WTC11 (cell line): ENCODE results near the gene CRYGC. TPM values are rescaled to one million over a fixed set of nuclear protein-coding genes. Genes with fewer than 3 reads are reported as not detected.

ENCODE experiments used
- ATAC-seq: fragments of 200-7000 bp; cut with Tn5 transposase; 2 replicates; pipeline ENCODE4 v1.10.0; 2021; ENCODE audit warnings: mild to moderate bottlenecking, moderate library complexity
- CTCF ChIA-PET: fragments of 300-600 bp; sonication (Branson Sonifier 250); formaldehyde crosslinking; loops from one replicate; lab custom pipeline; 2021; ENCODE audit warnings: antibody characterized with exemption; lab: Charles Lee
- POLR2A ChIA-PET: fragments of 350-600 bp; sonication (Branson Sonifier 250); formaldehyde crosslinking; loops from one replicate; lab custom pipeline; 2021; ENCODE audit warnings: antibody characterized with exemption; lab: Charles Lee
- DNase-seq: peaks from one replicate; pipeline ENCODE4 v3.0.0; 2021; ENCODE audit warnings: low spot score
- H3K27ac Mint-ChIP-seq: 2 replicates; pipeline ENCODE4 v1.8.0; 2021; ENCODE audit warnings: mixed read lengths
- H3K27me3 Mint-ChIP-seq: 2 replicates; pipeline ENCODE4 v1.8.0; 2021; ENCODE audit warnings: low read depth, mild to moderate bottlenecking, moderate library complexity, mixed read lengths
- H3K36me3 Mint-ChIP-seq: 2 replicates; pipeline ENCODE4 v1.8.0; 2021; ENCODE audit warnings: mixed read lengths
- H3K4me1 Mint-ChIP-seq: 2 replicates; pipeline ENCODE4 v1.8.0; 2022; ENCODE audit warnings: mixed read lengths
- H3K4me3 Mint-ChIP-seq: 2 replicates; pipeline ENCODE4 v1.8.0; 2021; ENCODE audit warnings: mild to moderate bottlenecking, moderate library complexity, mixed read lengths
- H3K9me3 Mint-ChIP-seq: 2 replicates; pipeline ENCODE4 v1.8.0; 2021; ENCODE audit warnings: mixed read lengths
- CREM ChIP-seq: sonication (generic); formaldehyde crosslinking; IDR thresholded peaks from 2 replicates; pipeline ENCODE4 v1.8.1; 2022; ENCODE audit warnings: mild to moderate bottlenecking, missing genetic modification reagents, moderate library complexity
- ELF4 ChIP-seq: sonication (generic); formaldehyde crosslinking; IDR thresholded peaks from 2 replicates; pipeline ENCODE4 v1.8.1; 2022; ENCODE audit warnings: low read depth, mild to moderate bottlenecking, moderate library complexity, missing genetic modification reagents
- ETV6 ChIP-seq: sonication (generic); formaldehyde crosslinking; IDR thresholded peaks from 2 replicates; pipeline ENCODE4 v1.8.1; 2022; ENCODE audit warnings: mild to moderate bottlenecking, missing genetic modification reagents
- MYBL2 ChIP-seq: sonication (generic); formaldehyde crosslinking; IDR thresholded peaks from 2 replicates; pipeline ENCODE4 v1.8.1; 2023; ENCODE audit warnings: mild to moderate bottlenecking, moderate library complexity, missing genetic modification reagents
- NR1H2 ChIP-seq: sonication (generic); formaldehyde crosslinking; IDR thresholded peaks from 2 replicates; pipeline ENCODE4 v1.9.0; 2021; ENCODE audit warnings: mild to moderate bottlenecking, moderate library complexity, missing genetic modification reagents
- NR2C2 ChIP-seq: sonication (generic); formaldehyde crosslinking; IDR thresholded peaks from 2 replicates; pipeline ENCODE4 v1.8.0; 2022; ENCODE audit warnings: mild to moderate bottlenecking, missing genetic modification reagents
- RELA ChIP-seq: sonication (generic); formaldehyde crosslinking; IDR thresholded peaks from 2 replicates; pipeline ENCODE4 v1.8.1; 2022; ENCODE audit warnings: missing genetic modification reagents, mild to moderate bottlenecking, borderline replicate concordance
- RORB ChIP-seq: fragments of 250-450 bp; sonication (Bioruptor Pico); IDR thresholded peaks from 2 replicates; pipeline ENCODE4 v1.9.0; 2021; ENCODE audit warnings: mild to moderate bottlenecking
- SMAD4 ChIP-seq: sonication (generic); formaldehyde crosslinking; IDR thresholded peaks from 2 replicates; pipeline ENCODE4 v1.8.0; 2022; ENCODE audit warnings: mild to moderate bottlenecking, missing genetic modification reagents
- TEAD1 ChIP-seq: sonication (generic); formaldehyde crosslinking; IDR thresholded peaks from 2 replicates; pipeline ENCODE4 v1.8.0; 2022; ENCODE audit warnings: mild to moderate bottlenecking, missing genetic modification reagents
- TEAD4 ChIP-seq: sonication (generic); formaldehyde crosslinking; IDR thresholded peaks from 2 replicates; pipeline ENCODE4 v1.8.0; 2022; ENCODE audit warnings: mild to moderate bottlenecking, missing genetic modification reagents
- TP53 ChIP-seq: sonication (generic); formaldehyde crosslinking; IDR thresholded peaks from 2 replicates; pipeline ENCODE4 v1.8.1; 2023; ENCODE audit warnings: mild to moderate bottlenecking, missing genetic modification reagents
- total RNA-seq: library from RNA; stranded (reverse); gene quantifications from 3 replicates; pipeline ENCODE4 v1.2.3, GENCODE V29; 2021
- TF ChIP-seq, protein P1 (sequence below): sonication (generic); formaldehyde crosslinking; IDR thresholded peaks from 2 replicates; pipeline ENCODE4 v1.8.0; 2022; ENCODE audit warnings: mild to moderate bottlenecking, missing genetic modification reagents
- TF ChIP-seq, protein P2 (sequence below): sonication (generic); formaldehyde crosslinking; IDR thresholded peaks from 2 replicates; pipeline ENCODE4 v1.8.1; 2023; ENCODE audit warnings: mild to moderate bottlenecking, missing genetic modification reagents, borderline replicate concordance
- TF ChIP-seq, protein P3 (sequence below): sonication (generic); formaldehyde crosslinking; IDR thresholded peaks from 2 replicates; pipeline ENCODE4 v1.8.0; 2022; ENCODE audit warnings: mild to moderate bottlenecking, missing genetic modification reagents
- TF ChIP-seq, protein P4 (sequence below): sonication (generic); formaldehyde crosslinking; IDR thresholded peaks from 2 replicates; pipeline ENCODE4 v1.8.1; 2023; ENCODE audit warnings: mild to moderate bottlenecking, missing genetic modification reagents
- TF ChIP-seq, protein P5 (sequence below): fragments of 250-450 bp; sonication (Bioruptor Pico); IDR thresholded peaks from 2 replicates; pipeline ENCODE4 v1.9.0; 2021; ENCODE audit warnings: mild to moderate bottlenecking
- TF ChIP-seq, protein P6 (sequence below): fragments of 200-600 bp; IDR thresholded peaks from 2 replicates; pipeline ENCODE4 v1.8.0; 2022; ENCODE audit warnings: antibody characterized with exemption
- TF ChIP-seq, protein P7 (sequence below): sonication (generic); formaldehyde crosslinking; IDR thresholded peaks from 2 replicates; pipeline ENCODE4 v1.8.1; 2022; ENCODE audit warnings: missing genetic modification reagents, borderline replicate concordance
- TF ChIP-seq, protein P8 (sequence below): sonication (generic); formaldehyde crosslinking; IDR thresholded peaks from 2 replicates; pipeline ENCODE4 v1.8.1; 2022; ENCODE audit warnings: low read depth, mild to moderate bottlenecking, moderate library complexity, missing genetic modification reagents, borderline replicate concordance
- TF ChIP-seq, protein P9 (sequence below): fragments of 250-450 bp; sonication (Bioruptor Pico); conservative IDR thresholded peaks from 2 replicates; pipeline ENCODE4 v1.9.0; 2021; ENCODE audit warnings: mild to moderate bottlenecking

The CRYGC gene
- total RNA-seq, 1 experiment from 2014 or later: not detected

DNA sequence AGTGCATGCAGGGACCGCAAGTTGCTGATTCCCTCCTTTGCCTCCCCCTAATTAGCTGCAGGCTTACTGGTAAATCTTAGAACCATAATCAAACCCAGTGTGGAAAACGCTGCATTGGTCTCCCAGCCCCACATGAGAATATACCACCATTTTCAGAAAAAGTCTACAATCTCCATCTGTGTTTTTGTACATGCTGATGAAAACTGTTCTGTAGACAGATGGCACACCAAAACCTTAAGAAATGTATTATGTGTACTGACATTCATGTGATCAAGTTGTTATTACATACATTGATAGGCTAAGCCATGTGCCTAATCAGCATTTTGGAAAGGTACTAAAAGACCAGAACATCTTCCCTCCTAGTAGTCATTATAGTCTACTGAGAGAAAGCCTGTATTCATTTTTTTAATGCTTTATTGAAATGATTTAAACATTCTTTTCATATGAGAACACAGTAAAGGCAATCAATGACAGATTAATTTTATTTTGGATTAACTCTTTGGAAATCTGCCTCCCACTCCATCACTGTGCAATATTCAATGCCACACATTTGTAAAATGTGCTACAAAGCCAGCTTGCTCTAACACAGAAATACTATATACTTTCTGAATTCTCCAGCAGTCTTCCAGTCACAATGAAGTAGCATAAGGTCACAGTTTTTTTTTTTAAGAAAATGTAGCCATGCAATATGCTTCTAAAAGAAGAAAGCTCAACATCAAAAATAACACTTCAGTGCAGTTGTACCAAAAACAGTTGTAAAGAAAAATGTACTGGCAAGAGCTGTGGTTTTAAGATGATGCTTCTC lies 35.5 kb upstream of the CRYGC start (continued):
- no peak for TF ChIP-seq NR2C2 (CRISPR knock-in tag)
- TF ChIP-seq, protein P1, sequence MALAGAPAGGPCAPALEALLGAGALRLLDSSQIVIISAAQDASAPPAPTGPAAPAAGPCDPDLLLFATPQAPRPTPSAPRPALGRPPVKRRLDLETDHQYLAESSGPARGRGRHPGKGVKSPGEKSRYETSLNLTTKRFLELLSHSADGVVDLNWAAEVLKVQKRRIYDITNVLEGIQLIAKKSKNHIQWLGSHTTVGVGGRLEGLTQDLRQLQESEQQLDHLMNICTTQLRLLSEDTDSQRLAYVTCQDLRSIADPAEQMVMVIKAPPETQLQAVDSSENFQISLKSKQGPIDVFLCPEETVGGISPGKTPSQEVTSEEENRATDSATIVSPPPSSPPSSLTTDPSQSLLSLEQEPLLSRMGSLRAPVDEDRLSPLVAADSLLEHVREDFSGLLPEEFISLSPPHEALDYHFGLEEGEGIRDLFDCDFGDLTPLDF (CRISPR knock-in tag): no peak
- TF ChIP-seq, protein P2, sequence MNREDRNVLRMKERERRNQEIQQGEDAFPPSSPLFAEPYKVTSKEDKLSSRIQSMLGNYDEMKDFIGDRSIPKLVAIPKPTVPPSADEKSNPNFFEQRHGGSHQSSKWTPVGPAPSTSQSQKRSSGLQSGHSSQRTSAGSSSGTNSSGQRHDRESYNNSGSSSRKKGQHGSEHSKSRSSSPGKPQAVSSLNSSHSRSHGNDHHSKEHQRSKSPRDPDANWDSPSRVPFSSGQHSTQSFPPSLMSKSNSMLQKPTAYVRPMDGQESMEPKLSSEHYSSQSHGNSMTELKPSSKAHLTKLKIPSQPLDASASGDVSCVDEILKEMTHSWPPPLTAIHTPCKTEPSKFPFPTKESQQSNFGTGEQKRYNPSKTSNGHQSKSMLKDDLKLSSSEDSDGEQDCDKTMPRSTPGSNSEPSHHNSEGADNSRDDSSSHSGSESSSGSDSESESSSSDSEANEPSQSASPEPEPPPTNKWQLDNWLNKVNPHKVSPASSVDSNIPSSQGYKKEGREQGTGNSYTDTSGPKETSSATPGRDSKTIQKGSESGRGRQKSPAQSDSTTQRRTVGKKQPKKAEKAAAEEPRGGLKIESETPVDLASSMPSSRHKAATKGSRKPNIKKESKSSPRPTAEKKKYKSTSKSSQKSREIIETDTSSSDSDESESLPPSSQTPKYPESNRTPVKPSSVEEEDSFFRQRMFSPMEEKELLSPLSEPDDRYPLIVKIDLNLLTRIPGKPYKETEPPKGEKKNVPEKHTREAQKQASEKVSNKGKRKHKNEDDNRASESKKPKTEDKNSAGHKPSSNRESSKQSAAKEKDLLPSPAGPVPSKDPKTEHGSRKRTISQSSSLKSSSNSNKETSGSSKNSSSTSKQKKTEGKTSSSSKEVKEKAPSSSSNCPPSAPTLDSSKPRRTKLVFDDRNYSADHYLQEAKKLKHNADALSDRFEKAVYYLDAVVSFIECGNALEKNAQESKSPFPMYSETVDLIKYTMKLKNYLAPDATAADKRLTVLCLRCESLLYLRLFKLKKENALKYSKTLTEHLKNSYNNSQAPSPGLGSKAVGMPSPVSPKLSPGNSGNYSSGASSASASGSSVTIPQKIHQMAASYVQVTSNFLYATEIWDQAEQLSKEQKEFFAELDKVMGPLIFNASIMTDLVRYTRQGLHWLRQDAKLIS (CRISPR knock-in tag): no peak
- TF ChIP-seq CREM: no peak
- TF ChIP-seq, protein P3, sequence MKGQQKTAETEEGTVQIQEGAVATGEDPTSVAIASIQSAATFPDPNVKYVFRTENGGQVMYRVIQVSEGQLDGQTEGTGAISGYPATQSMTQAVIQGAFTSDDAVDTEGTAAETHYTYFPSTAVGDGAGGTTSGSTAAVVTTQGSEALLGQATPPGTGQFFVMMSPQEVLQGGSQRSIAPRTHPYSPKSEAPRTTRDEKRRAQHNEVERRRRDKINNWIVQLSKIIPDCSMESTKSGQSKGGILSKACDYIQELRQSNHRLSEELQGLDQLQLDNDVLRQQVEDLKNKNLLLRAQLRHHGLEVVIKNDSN (CRISPR knock-in tag): no peak
- TF ChIP-seq ETV6: no peak
- TF ChIP-seq RORB: no peak
- TF ChIP-seq, all 79 proteins: peak for 0

DNA sequence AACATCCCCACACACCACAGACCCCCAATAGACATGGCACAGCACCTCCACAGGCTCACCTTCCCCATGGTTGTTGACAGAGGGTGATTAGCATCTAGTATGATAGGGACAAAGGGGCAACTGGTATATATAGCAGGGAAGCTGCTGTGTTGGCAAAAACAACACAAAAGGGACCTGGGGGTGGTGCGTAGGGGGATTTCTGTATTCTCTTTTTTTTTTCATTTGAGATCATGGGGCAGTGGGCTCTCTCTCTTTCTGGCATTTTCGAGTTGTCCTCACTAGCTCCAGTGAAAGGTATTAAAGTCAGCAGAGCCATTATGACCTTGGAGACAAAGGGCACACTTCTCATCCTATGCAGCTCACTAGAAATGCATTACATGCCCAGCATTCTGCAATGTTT lies 33.9 kb upstream of the CRYGC start, which contains the start of gene CRYGA:
TSS of gene CRYGA (minus strand) at position 101 of the 400 bp plus-strand sequence. CDS start at position 68, 33 bp downstream.
- ChIA-PET CTCF (interaction anchor here (0.9 to 1.4 kb wide), 3 partner anchors 12 to 92 kb away, joined by 3 to 10 read pairs (median 3); partner anchors contain the start of gene IDH1), POLR2A (no interaction called here)
- no peaks in the 10 kb centered on the region for H3K36me3 Mint-ChIP-seq
- H3K9me3 Mint-ChIP-seq: no peaks in the 10 kb centered on the region
- DNase-seq: no peak
- TF ChIP-seq TEAD1 (no peak), TEAD4 (CRISPR knock-in tag) (no peak), ELF4 (no peak), RORB (no peak), RELA (CRISPR knock-in tag) (no peak), SMAD4 (no peak), TP53 (CRISPR knock-in tag) (no peak), NR1H2 (CRISPR knock-in tag) (no peak), MYBL2 (CRISPR knock-in tag) (no peak)
- TF ChIP-seq, protein P4, sequence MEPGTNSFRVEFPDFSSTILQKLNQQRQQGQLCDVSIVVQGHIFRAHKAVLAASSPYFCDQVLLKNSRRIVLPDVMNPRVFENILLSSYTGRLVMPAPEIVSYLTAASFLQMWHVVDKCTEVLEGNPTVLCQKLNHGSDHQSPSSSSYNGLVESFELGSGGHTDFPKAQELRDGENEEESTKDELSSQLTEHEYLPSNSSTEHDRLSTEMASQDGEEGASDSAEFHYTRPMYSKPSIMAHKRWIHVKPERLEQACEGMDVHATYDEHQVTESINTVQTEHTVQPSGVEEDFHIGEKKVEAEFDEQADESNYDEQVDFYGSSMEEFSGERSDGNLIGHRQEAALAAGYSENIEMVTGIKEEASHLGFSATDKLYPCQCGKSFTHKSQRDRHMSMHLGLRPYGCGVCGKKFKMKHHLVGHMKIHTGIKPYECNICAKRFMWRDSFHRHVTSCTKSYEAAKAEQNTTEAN (CRISPR knock-in tag): no peak
- TF ChIP-seq, protein P5, sequence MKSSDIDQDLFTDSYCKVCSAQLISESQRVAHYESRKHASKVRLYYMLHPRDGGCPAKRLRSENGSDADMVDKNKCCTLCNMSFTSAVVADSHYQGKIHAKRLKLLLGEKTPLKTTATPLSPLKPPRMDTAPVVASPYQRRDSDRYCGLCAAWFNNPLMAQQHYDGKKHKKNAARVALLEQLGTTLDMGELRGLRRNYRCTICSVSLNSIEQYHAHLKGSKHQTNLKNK (CRISPR knock-in tag): no peak
- TF ChIP-seq, protein P6, sequence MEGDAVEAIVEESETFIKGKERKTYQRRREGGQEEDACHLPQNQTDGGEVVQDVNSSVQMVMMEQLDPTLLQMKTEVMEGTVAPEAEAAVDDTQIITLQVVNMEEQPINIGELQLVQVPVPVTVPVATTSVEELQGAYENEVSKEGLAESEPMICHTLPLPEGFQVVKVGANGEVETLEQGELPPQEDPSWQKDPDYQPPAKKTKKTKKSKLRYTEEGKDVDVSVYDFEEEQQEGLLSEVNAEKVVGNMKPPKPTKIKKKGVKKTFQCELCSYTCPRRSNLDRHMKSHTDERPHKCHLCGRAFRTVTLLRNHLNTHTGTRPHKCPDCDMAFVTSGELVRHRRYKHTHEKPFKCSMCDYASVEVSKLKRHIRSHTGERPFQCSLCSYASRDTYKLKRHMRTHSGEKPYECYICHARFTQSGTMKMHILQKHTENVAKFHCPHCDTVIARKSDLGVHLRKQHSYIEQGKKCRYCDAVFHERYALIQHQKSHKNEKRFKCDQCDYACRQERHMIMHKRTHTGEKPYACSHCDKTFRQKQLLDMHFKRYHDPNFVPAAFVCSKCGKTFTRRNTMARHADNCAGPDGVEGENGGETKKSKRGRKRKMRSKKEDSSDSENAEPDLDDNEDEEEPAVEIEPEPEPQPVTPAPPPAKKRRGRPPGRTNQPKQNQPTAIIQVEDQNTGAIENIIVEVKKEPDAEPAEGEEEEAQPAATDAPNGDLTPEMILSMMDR: no peak
- TF ChIP-seq, protein P7, sequence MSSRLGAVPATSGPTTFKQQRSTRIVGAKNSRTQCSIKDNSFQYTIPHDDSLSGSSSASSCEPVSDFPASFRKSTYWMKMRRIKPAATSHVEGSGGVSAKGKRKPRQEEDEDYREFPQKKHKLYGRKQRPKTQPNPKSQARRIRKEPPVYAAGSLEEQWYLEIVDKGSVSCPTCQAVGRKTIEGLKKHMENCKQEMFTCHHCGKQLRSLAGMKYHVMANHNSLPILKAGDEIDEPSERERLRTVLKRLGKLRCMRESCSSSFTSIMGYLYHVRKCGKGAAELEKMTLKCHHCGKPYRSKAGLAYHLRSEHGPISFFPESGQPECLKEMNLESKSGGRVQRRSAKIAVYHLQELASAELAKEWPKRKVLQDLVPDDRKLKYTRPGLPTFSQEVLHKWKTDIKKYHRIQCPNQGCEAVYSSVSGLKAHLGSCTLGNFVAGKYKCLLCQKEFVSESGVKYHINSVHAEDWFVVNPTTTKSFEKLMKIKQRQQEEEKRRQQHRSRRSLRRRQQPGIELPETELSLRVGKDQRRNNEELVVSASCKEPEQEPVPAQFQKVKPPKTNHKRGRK (CRISPR knock-in tag): no peak
- TF ChIP-seq, protein P8, sequence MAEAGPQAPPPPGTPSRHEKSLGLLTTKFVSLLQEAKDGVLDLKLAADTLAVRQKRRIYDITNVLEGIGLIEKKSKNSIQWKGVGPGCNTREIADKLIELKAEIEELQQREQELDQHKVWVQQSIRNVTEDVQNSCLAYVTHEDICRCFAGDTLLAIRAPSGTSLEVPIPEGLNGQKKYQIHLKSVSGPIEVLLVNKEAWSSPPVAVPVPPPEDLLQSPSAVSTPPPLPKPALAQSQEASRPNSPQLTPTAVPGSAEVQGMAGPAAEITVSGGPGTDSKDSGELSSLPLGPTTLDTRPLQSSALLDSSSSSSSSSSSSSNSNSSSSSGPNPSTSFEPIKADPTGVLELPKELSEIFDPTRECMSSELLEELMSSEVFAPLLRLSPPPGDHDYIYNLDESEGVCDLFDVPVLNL: no peak
- TF ChIP-seq, protein P9, sequence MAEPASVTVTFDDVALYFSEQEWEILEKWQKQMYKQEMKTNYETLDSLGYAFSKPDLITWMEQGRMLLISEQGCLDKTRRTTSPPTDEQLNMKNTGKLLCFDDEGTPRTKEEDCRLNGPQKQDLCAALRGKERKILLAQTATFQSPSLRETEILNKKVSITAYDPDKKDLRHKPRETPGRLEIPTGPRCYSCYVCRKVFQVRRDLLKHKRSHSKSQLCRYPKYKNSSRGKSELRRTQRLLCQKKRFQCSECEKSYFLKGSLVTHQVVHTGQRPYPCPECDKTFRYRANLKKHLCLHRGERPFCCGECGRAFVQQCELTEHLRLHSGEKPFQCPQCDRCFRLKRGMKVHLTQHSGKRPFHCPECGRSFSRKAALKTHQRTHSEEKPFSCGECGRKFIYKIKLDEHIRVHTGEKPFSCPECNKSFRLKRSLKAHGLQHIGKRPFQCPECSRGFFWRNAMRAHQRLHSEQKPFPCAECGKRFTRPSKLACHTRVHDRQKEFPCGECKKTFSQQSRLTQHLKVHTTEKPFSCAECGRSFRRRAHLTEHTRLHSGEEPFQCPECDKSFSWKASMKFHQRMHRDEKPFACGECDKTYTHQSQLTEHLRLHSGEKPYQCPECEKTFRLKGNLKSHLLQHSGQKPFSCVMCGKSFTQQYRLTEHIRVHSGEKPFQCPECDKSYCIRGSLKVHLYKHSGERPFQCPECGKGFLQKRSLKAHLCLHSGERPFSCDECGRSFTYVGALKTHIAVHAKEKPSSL (CRISPR knock-in tag): no peak
- no peak within 1 kb of the TSS for H3K4me3 Mint-ChIP-seq
- H3K4me1 Mint-ChIP-seq: peaks cover 12% of the 10 kb centered on the region
- H3K27me3 Mint-ChIP-seq: no peaks in the 10 kb centered on the region
- no peak for ATAC-seq
- H3K27ac Mint-ChIP-seq: no peak within 1 kb of the TSS
